Naive B cell (primary cell): ENCODE data around the gene ANKRD22. TPM values are rescaled to one million over a fixed set of nuclear protein-coding genes. Genes with fewer than 3 reads are reported as not detected.

ENCODE experiments used
- ATAC-seq, 2 donors: fragments of 150-1000 bp; cut with Tn5 transposase; 2 replicates each; pipeline ENCODE4 v1.10.0; 2021; ENCODE audit warnings: low read depth in 2 of 2, mild to moderate bottlenecking in 2 of 2, moderate library complexity in 2 of 2
- DNase-seq: peaks from one replicate; pipeline ENCODE4 v3.0.0; 2022
- H3K27ac Mint-ChIP-seq, 6 donors: one replicate each; pipeline ENCODE4 v1.8.0; 2020 to 2022; ENCODE audit warnings: mild to moderate bottlenecking in 6 of 6, mixed read lengths in 6 of 6, moderate library complexity in 5 of 6, inconsistent platforms in 2 of 6
- H3K27me3 Mint-ChIP-seq, 3 donors: one replicate each; pipeline ENCODE4 v1.8.0; 2021 to 2022; ENCODE audit warnings: mixed read lengths in 3 of 3, mild to moderate bottlenecking in 1 of 3
- H3K36me3 Mint-ChIP-seq, 2 donors: one replicate each; pipeline ENCODE4 v1.8.0; 2020 to 2022; ENCODE audit warnings: mixed read lengths in 2 of 2, inconsistent platforms in 1 of 2, mild to moderate bottlenecking in 1 of 2
- H3K4me1 Mint-ChIP-seq, 3 donors: one replicate each; pipeline ENCODE4 v1.8.0; 2020 to 2022; ENCODE audit warnings: mixed read lengths in 3 of 3, inconsistent platforms in 1 of 3, mild to moderate bottlenecking in 1 of 3, moderate library complexity in 1 of 3
- H3K4me3 Mint-ChIP-seq, 8 donors: one replicate each; pipeline ENCODE4 v1.8.0; 2020 to 2022; ENCODE audit warnings: mild to moderate bottlenecking in 8 of 8, mixed read lengths in 8 of 8, moderate library complexity in 8 of 8, inconsistent platforms in 2 of 8
- H3K9me3 Mint-ChIP-seq, 7 donors: one replicate each; pipeline ENCODE4 v1.8.0; 2020 to 2022; ENCODE audit warnings: mixed read lengths in 7 of 7, mild to moderate bottlenecking in 5 of 7, inconsistent platforms in 2 of 7, moderate library complexity in 1 of 7
- polyA plus RNA-seq, 6 donors: library from polyadenylated mRNA; unstranded; fragments of 300-500 nt; fragmentation: Illumina TruSeq; gene quantifications; one replicate each; pipeline ENCODE4 v1.2.3, GENCODE V29; 2021; ENCODE audit warnings: low read depth in 6 of 6

ANKRD22 gene
- polyA plus RNA-seq, 6 donors from 2014 or later, result not detected

- DNase-seq (no peak), ATAC-seq (no peak)
- Mint-ChIP-seq H3K36me3 (no peaks in the 10 kb centered on the region), H3K27ac (no peak overlapping the region), H3K27me3 (peaks cover 5 to 13% (median 11%) of the 10 kb centered on the region in 3 donors), H3K9me3 (no peaks in the 10 kb centered on the region), H3K4me3 (no peak overlapping the region), H3K4me1 (no peaks in the 10 kb centered on the region)
Measured at GRCh38 chr10:88865281-88865876, 13.7 kb upstream of the ANKRD22 start.

- no peak overlapping the region for H3K4me3 Mint-ChIP-seq
- H3K27me3 Mint-ChIP-seq, result peaks cover 5 to 13% (median 11%) of the 10 kb centered on the region in 3 donors
- no peaks in the 10 kb centered on the region for H3K9me3 Mint-ChIP-seq
- H3K4me1 Mint-ChIP-seq, result no peaks in the 10 kb centered on the region
- H3K36me3 Mint-ChIP-seq, result no peaks in the 10 kb centered on the region
- H3K27ac Mint-ChIP-seq, result no peak overlapping the region
- DNase-seq, result no peak
- no peak for ATAC-seq
Measured at GRCh38 chr10:88861036-88861435, 9.4 kb upstream of the ANKRD22 start.

- no peak overlapping the region for H3K27ac Mint-ChIP-seq
- no peak for DNase-seq
- no peak overlapping the region for H3K4me3 Mint-ChIP-seq
- ATAC-seq, result no peak
- H3K36me3 Mint-ChIP-seq, result no peaks in the 10 kb centered on the region
- no peaks in the 10 kb centered on the region for H3K9me3 Mint-ChIP-seq
- peaks cover 5 to 13% (median 11%) of the 10 kb centered on the region in 3 donors for H3K27me3 Mint-ChIP-seq
- no peaks in the 10 kb centered on the region for H3K4me1 Mint-ChIP-seq
Measured at GRCh38 chr10:88858491-88858890, 6.8 kb upstream of the ANKRD22 start.

GRCh38 chr10:88857831-88858230, 6.2 kb upstream of the ANKRD22 start:
- H3K9me3 Mint-ChIP-seq, result no peaks in the 10 kb centered on the region
- no peak overlapping the region for H3K4me3 Mint-ChIP-seq
- no peak for DNase-seq
- H3K4me1 Mint-ChIP-seq, result no peaks in the 10 kb centered on the region
- no peaks in the 10 kb centered on the region for H3K36me3 Mint-ChIP-seq
- no peak for ATAC-seq
- H3K27ac Mint-ChIP-seq, result no peak overlapping the region
- H3K27me3 Mint-ChIP-seq, result peaks cover 5 to 8% (median 7%) of the 10 kb centered on the region in 3 donors

- H3K27ac Mint-ChIP-seq, result no peak overlapping the region
- H3K36me3 Mint-ChIP-seq, result no peaks in the 10 kb centered on the region
- DNase-seq, result no peak
- ATAC-seq, result no peak
- H3K4me3 Mint-ChIP-seq, result no peak overlapping the region
- no peaks in the 10 kb centered on the region for H3K9me3 Mint-ChIP-seq
- H3K27me3 Mint-ChIP-seq, result peaks cover 0 to 3% (median 0%) of the 10 kb centered on the region in 3 donors
- H3K4me1 Mint-ChIP-seq, result no peaks in the 10 kb centered on the region
Measured at GRCh38 chr10:88854684-88855083, 3.0 kb upstream of the ANKRD22 start.

GRCh38 chr10:88853155-88853881, 1.7 kb upstream of the ANKRD22 start:
- Mint-ChIP-seq H3K4me1 (no peaks in the 10 kb centered on the region), H3K9me3 (no peaks in the 10 kb centered on the region), H3K36me3 (no peaks in the 10 kb centered on the region), H3K27ac (no peak overlapping the region), H3K4me3 (no peak overlapping the region), H3K27me3 (peaks cover 0 to 3% (median 0%) of the 10 kb centered on the region in 3 donors)
- ATAC-seq (no peak), DNase-seq (no peak)

- DNase-seq (no peak), ATAC-seq (no peak)
- Mint-ChIP-seq H3K27me3 (peaks cover 0 to 4% (median 3%) of the 10 kb centered on the region in 3 donors), H3K27ac (peak overlapping the region in 1 of 6 donors; percentile 4), H3K36me3 (no peaks in the 10 kb centered on the region), H3K9me3 (no peaks in the 10 kb centered on the region), H3K4me3 (no peak overlapping the region), H3K4me1 (no peaks in the 10 kb centered on the region)
Measured at GRCh38 chr10:88852327-88852726, 683 bp upstream of the ANKRD22 start.

- peaks cover 0 to 4% (median 3%) of the 10 kb centered on the region in 3 donors for H3K27me3 Mint-ChIP-seq
- H3K4me3 Mint-ChIP-seq, result no peak overlapping the region
- no peaks in the 10 kb centered on the region for H3K4me1 Mint-ChIP-seq
- no peak for ATAC-seq
- no peak overlapping the region for H3K27ac Mint-ChIP-seq
- DNase-seq, result no peak
- H3K36me3 Mint-ChIP-seq, result no peaks in the 10 kb centered on the region
- H3K9me3 Mint-ChIP-seq, result no peaks in the 10 kb centered on the region
Measured at GRCh38 chr10:88850712-88851111, 932 bp downstream of the ANKRD22 start.

GRCh38 chr10:88849234-88849633, 2.4 kb downstream of the ANKRD22 start:
- no peaks in the 10 kb centered on the region for H3K4me1 Mint-ChIP-seq
- peaks cover 0 to 8% (median 4%) of the 10 kb centered on the region in 3 donors for H3K27me3 Mint-ChIP-seq
- no peak for ATAC-seq
- H3K27ac Mint-ChIP-seq, result no peak overlapping the region
- no peaks in the 10 kb centered on the region for H3K36me3 Mint-ChIP-seq
- H3K4me3 Mint-ChIP-seq, result no peak overlapping the region
- H3K9me3 Mint-ChIP-seq, result no peaks in the 10 kb centered on the region
- DNase-seq, result no peak

GRCh38 chr10:88848499-88848898, 3.1 kb downstream of the ANKRD22 start:
- Mint-ChIP-seq H3K27ac (no peak overlapping the region), H3K4me1 (no peaks in the 10 kb centered on the region), H3K27me3 (peaks cover 0 to 8% (median 4%) of the 10 kb centered on the region in 3 donors), H3K4me3 (no peak overlapping the region), H3K9me3 (no peaks in the 10 kb centered on the region), H3K36me3 (no peaks in the 10 kb centered on the region)
- ATAC-seq, result no peak
- DNase-seq, result no peak

GRCh38 chr10:88843171-88843570, 8.5 kb downstream of the ANKRD22 start:
- H3K36me3 Mint-ChIP-seq, result no peaks in the 10 kb centered on the region
- ATAC-seq, result no peak
- DNase-seq, result no peak
- peak overlapping the region in 1 of 6 donors; percentile 39 for H3K27ac Mint-ChIP-seq
- peaks cover 0 to 4% (median 4%) of the 10 kb centered on the region in 3 donors for H3K27me3 Mint-ChIP-seq
- H3K9me3 Mint-ChIP-seq, result no peaks in the 10 kb centered on the region
- H3K4me1 Mint-ChIP-seq, result no peaks in the 10 kb centered on the region
- H3K4me3 Mint-ChIP-seq, result no peak overlapping the region

GRCh38 chr10:88841316-88842111, 10.1 kb downstream of the ANKRD22 start:
- ATAC-seq (no peak), DNase-seq (no peak)
- Mint-ChIP-seq H3K4me1 (no peaks in the 10 kb centered on the region), H3K27me3 (peaks cover 0 to 4% (median 0%) of the 10 kb centered on the region in 3 donors), H3K36me3 (no peaks in the 10 kb centered on the region), H3K4me3 (no peak overlapping the region), H3K27ac (peak overlapping the region in 1 of 6 donors; percentile 7), H3K9me3 (no peaks in the 10 kb centered on the region)

- Mint-ChIP-seq H3K27ac (no peak overlapping the region), H3K4me1 (no peaks in the 10 kb centered on the region), H3K36me3 (no peaks in the 10 kb centered on the region), H3K9me3 (no peaks in the 10 kb centered on the region), H3K27me3 (peaks cover 0 to 4% (median 0%) of the 10 kb centered on the region in 3 donors), H3K4me3 (no peak overlapping the region)
- no peak for DNase-seq
- ATAC-seq, result no peak
Measured at GRCh38 chr10:88840881-88841280, 10.8 kb downstream of the ANKRD22 start.

GRCh38 chr10:88840104-88840503, 11.5 kb downstream of the ANKRD22 start:
- no peak for ATAC-seq
- no peaks in the 10 kb centered on the region for H3K4me1 Mint-ChIP-seq
- no peak overlapping the region for H3K4me3 Mint-ChIP-seq
- H3K36me3 Mint-ChIP-seq, result no peaks in the 10 kb centered on the region
- no peaks in the 10 kb centered on the region for H3K9me3 Mint-ChIP-seq
- H3K27me3 Mint-ChIP-seq, result peaks cover 0 to 1% (median 0%) of the 10 kb centered on the region in 3 donors
- no peak overlapping the region for H3K27ac Mint-ChIP-seq
- DNase-seq, result no peak
